ENCODE data around the gene ABCC12.

Gene ABCC12

GRCh38 chr16:48106446-48106845 is 49.3 kb downstream of the ABCC12 start:
- no peak overlapping the region for H3K18ac ChIP-seq (ENCODE audit: low read depth in 1 of 2, low read length in 2 of 2)
- DNase-seq, result no peak
- peaks cover 6% of the 10 kb centered on the region for H3K4me1 ChIP-seq (ENCODE audit: control insufficient read depth, insufficient read depth, low read depth, low read length)
- no peaks in the 10 kb centered on the region for H3K79me1 ChIP-seq (replicated peaks; ENCODE audit: low read length, poor library complexity, severe bottlenecking)
- no peak overlapping the region for H2BK15ac ChIP-seq (ENCODE audit: low read depth, poor library complexity, severe bottlenecking)
- no peak overlapping the region for H2AK5ac ChIP-seq (ENCODE audit: low read length, severe bottlenecking)
- H3K36me3 ChIP-seq (ENCODE audit: control insufficient read depth in 1 of 2, insufficient read depth in 2 of 2, low read depth in 1 of 2, low read length in 2 of 2), result no peaks in the 10 kb centered on the region
- H4K91ac ChIP-seq (ENCODE audit: low read length), result no peak overlapping the region
- no peak overlapping the region for H3K4me2 ChIP-seq (ENCODE audit: low read length, poor library complexity, severe bottlenecking)
- no peaks in the 10 kb centered on the region for H3K9me3 ChIP-seq (ENCODE audit: control insufficient read depth, low read length)
- no peak overlapping the region for H3K9ac ChIP-seq (ENCODE audit: low read length)
- H3K27me3 ChIP-seq (ENCODE audit: control insufficient read depth in 1 of 2, insufficient read depth in 1 of 2, low read length in 2 of 2), result peaks cover 32 to 36% of the 10 kb centered on the region in 2 experiments
- no peak overlapping the region for H3K4ac ChIP-seq (ENCODE audit: low read depth in 1 of 2, low read length in 2 of 2)
- no peak overlapping the region for H4K8ac ChIP-seq (ENCODE audit: low read length)
- no peak overlapping the region for H2AFZ ChIP-seq (ENCODE audit: low read depth, low read length)
- 63% methylated on average over 3 of the region's 3 CpGs for WGBS
- H3K4me3 ChIP-seq (ENCODE audit: insufficient read depth in 1 of 2, low read depth in 1 of 2, low read length in 2 of 2), result no peak overlapping the region
- no peak overlapping the region for H2BK5ac ChIP-seq (ENCODE audit: low read depth, low read length, poor library complexity, severe bottlenecking)
- no peak overlapping the region for H2BK12ac ChIP-seq (ENCODE audit: low read length in 2 of 2)
- no peak overlapping the region for H3K23ac ChIP-seq (ENCODE audit: low read length in 2 of 2)
- no peak overlapping the region for H3K14ac ChIP-seq (ENCODE audit: low read length in 2 of 2)
- H3K27ac ChIP-seq (ENCODE audit: low read length, poor library complexity, severe bottlenecking), result no peak overlapping the region
- no peak overlapping the region for H2BK120ac ChIP-seq (ENCODE audit: low read depth, low read length)

Measured in mesenchymal stem cell (in vitro differentiated cells and primary cell).